HEK293 (cell line): ENCODE measurements around the gene TNS3.

Experiments used
- BCL11A ChIP-seq: fragments of 450-650 bp; formaldehyde crosslinking; IDR thresholded peaks from 2 replicates; pipeline ENCODE4 v1.5.1; 2016; ENCODE audit warnings: low read depth, missing biosample characterization, missing genetic modification characterization
- BCL11B ChIP-seq: fragments of 450-650 bp; formaldehyde crosslinking; IDR thresholded peaks from 2 replicates; pipeline ENCODE4 v1.5.1; 2016; ENCODE audit warnings: low read depth, missing biosample characterization, missing genetic modification characterization
- MYNN ChIP-seq: fragments of 450-650 bp; formaldehyde crosslinking; IDR thresholded peaks from 2 replicates; pipeline ENCODE4 v1.5.1; 2016; ENCODE audit warnings: missing biosample characterization, missing genetic modification characterization, borderline replicate concordance
- SP2 ChIP-seq: fragments of 450-650 bp; formaldehyde crosslinking; IDR thresholded peaks from 2 replicates; pipeline ENCODE4 v1.5.1; 2016; ENCODE audit warnings: missing biosample characterization, missing genetic modification characterization
- ZBTB20 ChIP-seq: fragments of 450-650 bp; formaldehyde crosslinking; IDR thresholded peaks from 2 replicates; pipeline ENCODE4 v1.5.1; 2016; ENCODE audit warnings: missing biosample characterization, missing genetic modification characterization
- ZNF174 ChIP-seq: fragments of 450-650 bp; formaldehyde crosslinking; IDR thresholded peaks from 2 replicates; pipeline ENCODE4 v1.5.0; 2017; ENCODE audit warnings: missing biosample characterization, mild to moderate bottlenecking, missing genetic modification characterization
- ZNF549 ChIP-seq: fragments of 450-650 bp; IDR thresholded peaks from 2 replicates; pipeline ENCODE4 v1.5.1; 2018; ENCODE audit warnings: missing biosample characterization, missing genetic modification characterization, mild to moderate bottlenecking, inconsistent platforms, moderate library complexity
- ZNF560 ChIP-seq: fragments of 450-650 bp; formaldehyde crosslinking; IDR thresholded peaks from 2 replicates; pipeline ENCODE4 v1.5.1; 2017; ENCODE audit warnings: missing biosample characterization, missing genetic modification characterization, borderline replicate concordance
- ZNF585B ChIP-seq: fragments of 450-650 bp; formaldehyde crosslinking; IDR thresholded peaks from 2 replicates; pipeline ENCODE4 v1.5.1; 2016; ENCODE audit warnings: missing biosample characterization, missing genetic modification characterization
- ZNF776 ChIP-seq: fragments of 450-650 bp; formaldehyde crosslinking; IDR thresholded peaks from 2 replicates; pipeline ENCODE4 v1.5.0; 2017; ENCODE audit warnings: missing biosample characterization, missing genetic modification characterization, borderline replicate concordance
- TF ChIP-seq, protein P1 (sequence below): fragments of 450-650 bp; formaldehyde crosslinking; IDR thresholded peaks from 2 replicates; pipeline ENCODE4 v1.5.1; 2016; ENCODE audit warnings: missing biosample characterization, missing genetic modification characterization
- TF ChIP-seq, protein P2 (sequence below): fragments of 450-650 bp; IDR thresholded peaks from 2 replicates; pipeline ENCODE4 v1.5.1; 2018; ENCODE audit warnings: missing biosample characterization, mild to moderate bottlenecking, missing genetic modification characterization
- TF ChIP-seq, protein P3 (sequence below): fragments of 450-650 bp; formaldehyde crosslinking; IDR thresholded peaks from 2 replicates; pipeline ENCODE4 v1.5.1; 2016; ENCODE audit warnings: missing biosample characterization, missing genetic modification characterization

DNA sequence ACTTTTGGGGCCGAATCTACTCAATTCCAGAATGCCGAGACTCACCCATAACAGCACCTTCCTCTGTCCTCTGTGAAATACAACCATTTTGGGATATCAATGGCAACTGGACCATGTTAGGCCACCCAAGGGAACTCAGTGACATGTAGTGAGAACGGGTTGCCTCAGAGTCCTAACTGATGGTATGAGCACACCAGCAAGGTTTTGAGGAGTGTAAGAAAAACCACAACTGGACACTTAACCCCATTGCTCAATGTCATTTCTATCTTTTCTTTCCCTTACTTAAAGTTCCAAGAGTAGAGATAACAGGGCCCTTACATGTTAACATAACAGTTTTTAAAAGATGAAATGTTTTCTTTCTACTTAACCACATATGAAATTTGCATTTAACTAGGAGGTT lies 67.1 kb downstream of the TNS3 start:
- TF ChIP-seq ZBTB20 (no peak), ZNF549 (tag by site-specific recombination) (no peak), ZNF585B (tag by site-specific recombination) (no peak), BCL11B (tag by site-specific recombination) (no peak), ZNF560 (tag by site-specific recombination) (no peak), MYNN (tag by site-specific recombination) (no peak), ZNF776 (tag by site-specific recombination) (no peak), ZNF174 (tag by site-specific recombination) (no peak), SP2 (no peak), BCL11A (tag by site-specific recombination) (no peak)
- TF ChIP-seq, protein P1, sequence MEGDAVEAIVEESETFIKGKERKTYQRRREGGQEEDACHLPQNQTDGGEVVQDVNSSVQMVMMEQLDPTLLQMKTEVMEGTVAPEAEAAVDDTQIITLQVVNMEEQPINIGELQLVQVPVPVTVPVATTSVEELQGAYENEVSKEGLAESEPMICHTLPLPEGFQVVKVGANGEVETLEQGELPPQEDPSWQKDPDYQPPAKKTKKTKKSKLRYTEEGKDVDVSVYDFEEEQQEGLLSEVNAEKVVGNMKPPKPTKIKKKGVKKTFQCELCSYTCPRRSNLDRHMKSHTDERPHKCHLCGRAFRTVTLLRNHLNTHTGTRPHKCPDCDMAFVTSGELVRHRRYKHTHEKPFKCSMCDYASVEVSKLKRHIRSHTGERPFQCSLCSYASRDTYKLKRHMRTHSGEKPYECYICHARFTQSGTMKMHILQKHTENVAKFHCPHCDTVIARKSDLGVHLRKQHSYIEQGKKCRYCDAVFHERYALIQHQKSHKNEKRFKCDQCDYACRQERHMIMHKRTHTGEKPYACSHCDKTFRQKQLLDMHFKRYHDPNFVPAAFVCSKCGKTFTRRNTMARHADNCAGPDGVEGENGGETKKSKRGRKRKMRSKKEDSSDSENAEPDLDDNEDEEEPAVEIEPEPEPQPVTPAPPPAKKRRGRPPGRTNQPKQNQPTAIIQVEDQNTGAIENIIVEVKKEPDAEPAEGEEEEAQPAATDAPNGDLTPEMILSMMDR (tag by site-specific recombination), result no peak
- TF ChIP-seq, protein P2, sequence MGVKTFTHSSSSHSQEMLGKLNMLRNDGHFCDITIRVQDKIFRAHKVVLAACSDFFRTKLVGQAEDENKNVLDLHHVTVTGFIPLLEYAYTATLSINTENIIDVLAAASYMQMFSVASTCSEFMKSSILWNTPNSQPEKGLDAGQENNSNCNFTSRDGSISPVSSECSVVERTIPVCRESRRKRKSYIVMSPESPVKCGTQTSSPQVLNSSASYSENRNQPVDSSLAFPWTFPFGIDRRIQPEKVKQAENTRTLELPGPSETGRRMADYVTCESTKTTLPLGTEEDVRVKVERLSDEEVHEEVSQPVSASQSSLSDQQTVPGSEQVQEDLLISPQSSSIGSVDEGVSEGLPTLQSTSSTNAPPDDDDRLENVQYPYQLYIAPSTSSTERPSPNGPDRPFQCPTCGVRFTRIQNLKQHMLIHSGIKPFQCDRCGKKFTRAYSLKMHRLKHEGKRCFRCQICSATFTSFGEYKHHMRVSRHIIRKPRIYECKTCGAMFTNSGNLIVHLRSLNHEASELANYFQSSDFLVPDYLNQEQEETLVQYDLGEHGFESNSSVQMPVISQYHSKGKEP (tag by site-specific recombination), result no peak
- TF ChIP-seq, protein P3, sequence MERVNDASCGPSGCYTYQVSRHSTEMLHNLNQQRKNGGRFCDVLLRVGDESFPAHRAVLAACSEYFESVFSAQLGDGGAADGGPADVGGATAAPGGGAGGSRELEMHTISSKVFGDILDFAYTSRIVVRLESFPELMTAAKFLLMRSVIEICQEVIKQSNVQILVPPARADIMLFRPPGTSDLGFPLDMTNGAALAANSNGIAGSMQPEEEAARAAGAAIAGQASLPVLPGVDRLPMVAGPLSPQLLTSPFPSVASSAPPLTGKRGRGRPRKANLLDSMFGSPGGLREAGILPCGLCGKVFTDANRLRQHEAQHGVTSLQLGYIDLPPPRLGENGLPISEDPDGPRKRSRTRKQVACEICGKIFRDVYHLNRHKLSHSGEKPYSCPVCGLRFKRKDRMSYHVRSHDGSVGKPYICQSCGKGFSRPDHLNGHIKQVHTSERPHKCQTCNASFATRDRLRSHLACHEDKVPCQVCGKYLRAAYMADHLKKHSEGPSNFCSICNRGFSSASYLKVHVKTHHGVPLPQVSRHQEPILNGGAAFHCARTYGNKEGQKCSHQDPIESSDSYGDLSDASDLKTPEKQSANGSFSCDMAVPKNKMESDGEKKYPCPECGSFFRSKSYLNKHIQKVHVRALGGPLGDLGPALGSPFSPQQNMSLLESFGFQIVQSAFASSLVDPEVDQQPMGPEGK (tag by site-specific recombination), result no peak
